A549 treated with dexamethasone at 1 μM for 4 hours (cell line): ENCODE results near the gene KPRP. TPM values are rescaled to one million over a fixed set of nuclear protein-coding genes. Genes with fewer than 3 reads are reported as not detected.

Experiments used
- total RNA-seq: library from RNA; stranded (reverse); fragments of 200-300 nt; extraction: Qiagen RNA extraction; gene quantifications from 5 replicates; pipeline ENCODE4 v1.2.3, GENCODE V29; 2022

KPRP gene
- not detected in 5 replicates for total RNA-seq

GRCh38 chr1:152757747-152758146 lies at the start of gene KPRP:
KPRP (plus strand) TSS chr1:152758025; CDS start chr1:152759589, 1,564 bp downstream.

GRCh38 chr1:152774875-152775274 lies 17.1 kb downstream of the KPRP start, which contains the start of gene LCE1F:
LCE1F (plus strand) TSS chr1:152775140; CDS start chr1:152776372, 1,232 bp downstream.

GRCh38 chr1:152786077-152786476 lies 28.3 kb downstream of the KPRP start, which contains the start of gene LCE1E:
LCE1E (plus strand) TSS chr1:152786257; CDS start chr1:152787300, 1,043 bp downstream.

GRCh38 chr1:152796421-152796820 lies 38.6 kb downstream of the KPRP start, which contains the start of gene LCE1D:
LCE1D (plus strand) TSS chr1:152796721; CDS start chr1:152797795, 1,074 bp downstream.

GRCh38 chr1:152806576-152806975 lies 48.8 kb downstream of the KPRP start, which contains the start of gene LCE1C:
LCE1C (minus strand) TSS chr1:152806651; CDS start chr1:152805478, 1,173 bp downstream.

Other genes with a start within 250 kb of the KPRP start
- not detected in 5 replicates for gene LCE5A, start 247.2 kb upstream of the KPRP start, total RNA-seq
- 0.32 to 0.81 TPM (median 0.43 TPM) in 4 of 5 replicates, not detected in the other for gene CRCT1, start 243.5 kb upstream of the KPRP start, total RNA-seq
- gene LCE3E, start 191.2 kb upstream of the KPRP start, total RNA-seq, result 0.24 to 0.26 TPM in 2 of 5 replicates, not detected in the others
- 2.1 to 4.5 TPM (median 3.6 TPM) in 5 replicates for gene LCE3D, start 177.5 kb upstream of the KPRP start, total RNA-seq
- gene LCE3C, start 157.8 kb upstream of the KPRP start, total RNA-seq, result not detected in 5 replicates
- not detected in 5 replicates for gene LCE3B, start 144.2 kb upstream of the KPRP start, total RNA-seq
- gene LCE3A, start 134.9 kb upstream of the KPRP start, total RNA-seq, result not detected in 5 replicates
- gene LCE2D, start 94.6 kb upstream of the KPRP start, total RNA-seq, result not detected in 5 replicates
- not detected in 5 replicates for gene LCE2C, start 82.7 kb upstream of the KPRP start, total RNA-seq
- gene LCE2B, start 71.9 kb upstream of the KPRP start, total RNA-seq, result not detected in 5 replicates
- gene LCE2A, start 59.7 kb upstream of the KPRP start, total RNA-seq, result not detected in 5 replicates
- not detected in 5 replicates for gene LCE4A, start 49.9 kb upstream of the KPRP start, total RNA-seq
- not detected in 5 replicates for gene LCE1F, start 17.1 kb downstream of the KPRP start, total RNA-seq
- gene LCE1E, start 28.2 kb downstream of the KPRP start, total RNA-seq, result not detected in 5 replicates
- not detected in 5 replicates for gene LCE1D, start 38.7 kb downstream of the KPRP start, total RNA-seq
- 0.14 TPM in 1 of 5 replicates, not detected in the others for gene LCE1C, start 48.6 kb downstream of the KPRP start, total RNA-seq
- gene LCE1B, start 53.9 kb downstream of the KPRP start, total RNA-seq, result 0.08 TPM in 1 of 5 replicates, not detected in the others
- gene LCE1A, start 69.4 kb downstream of the KPRP start, total RNA-seq, result not detected in 5 replicates
- gene LCE6A, start 84.8 kb downstream of the KPRP start, total RNA-seq, result not detected in 5 replicates
- not detected in 5 replicates for gene LCE7A, start 102.0 kb downstream of the KPRP start, total RNA-seq
- gene SMCP, start 120.3 kb downstream of the KPRP start, total RNA-seq, result not detected in 5 replicates
- gene IVL, start 150.5 kb downstream of the KPRP start, total RNA-seq, result 0.05 to 0.12 TPM (median 0.09 TPM) in 5 replicates
- not detected in 5 replicates for gene SPRR5, start 189.2 kb downstream of the KPRP start, total RNA-seq
- not detected in 5 replicates for gene SPRR4, start 212.6 kb downstream of the KPRP start, total RNA-seq
- gene SPRR1A, start 226.1 kb downstream of the KPRP start, total RNA-seq, result not detected in 5 replicates
- gene SPRR3, start 243.7 kb downstream of the KPRP start, total RNA-seq, result not detected in 5 replicates